ENCODE measurements around the gene UBAC1.
A peak's percentile ranks its signal among the peaks of the same experiment; 100 is the strongest.
"Not testable (repeated sequence)": the region's sequence is repeated elsewhere in the genome, so short reads cannot be mapped to it uniquely, and the experiment has no call there.

UBAC1 gene

DNA sequence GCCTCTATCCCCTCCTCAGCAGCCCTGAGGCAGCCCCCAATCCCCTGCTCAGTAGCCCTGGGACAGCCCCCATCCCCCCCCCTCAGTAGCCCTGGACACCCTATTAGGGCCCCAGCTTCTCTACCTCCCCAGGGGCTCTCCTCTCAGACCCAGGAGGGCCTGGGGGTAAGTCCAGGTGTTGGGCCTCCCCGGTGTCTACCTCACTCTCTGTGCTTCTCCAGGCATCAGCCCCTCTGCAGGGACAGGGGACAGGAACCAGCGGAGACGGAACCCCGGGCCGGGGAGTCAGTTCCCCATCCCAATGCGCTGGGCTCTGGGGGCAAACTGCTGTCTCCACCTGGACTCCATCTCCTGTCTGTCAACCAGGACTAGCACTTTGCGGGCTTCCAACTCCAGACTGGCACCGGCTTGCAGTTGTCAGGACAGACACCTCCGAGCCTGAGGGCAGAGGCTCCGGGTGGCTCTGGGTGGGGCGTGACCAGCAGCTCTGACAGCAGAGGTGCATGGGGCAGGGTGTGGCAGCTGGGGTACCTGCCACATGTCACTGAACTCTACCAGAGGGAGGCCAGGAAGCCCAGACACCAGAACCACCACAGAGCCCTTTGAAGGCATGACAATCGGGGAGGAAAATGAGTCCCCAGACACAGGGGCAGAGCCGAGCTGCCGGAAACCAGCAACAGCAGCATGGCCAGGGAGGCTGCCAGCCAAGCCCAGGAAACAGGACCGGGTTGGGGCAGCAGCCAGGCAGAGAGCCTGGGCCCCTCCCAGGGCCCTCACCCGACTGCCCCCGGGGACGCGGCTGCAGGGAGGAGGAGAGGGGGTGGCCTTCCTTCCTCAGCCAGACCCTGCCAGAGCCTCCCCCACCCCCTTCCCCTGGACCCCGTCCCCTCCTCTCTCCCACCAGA is 17.7 kb upstream of the UBAC1 start:
- no peak for DNase-seq (ENCODE audit: low spot score)

DNA sequence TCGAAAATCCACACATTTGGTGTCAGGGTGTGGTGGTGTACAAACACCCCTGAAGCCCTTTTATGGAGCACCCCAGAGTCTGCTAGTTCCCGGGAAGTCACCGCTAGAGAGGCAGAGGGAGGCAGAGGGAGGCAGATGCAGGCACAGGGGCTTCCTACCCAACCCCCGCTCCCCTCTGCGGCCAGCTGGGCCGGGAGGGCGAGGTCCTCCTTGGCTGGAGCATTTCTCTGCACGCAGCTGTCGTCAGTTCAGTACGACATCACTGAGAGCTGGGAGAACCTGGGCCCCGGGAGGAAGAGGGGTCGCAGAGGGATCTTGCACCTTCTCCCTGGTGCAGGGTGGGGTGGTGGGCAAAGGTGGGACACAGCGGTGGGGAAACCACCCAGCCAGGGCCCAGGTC is 15.8 kb upstream of the UBAC1 start:
- DNase-seq (ENCODE audit: low spot score): no peak

GRCh38 chr9:135976531-135976930 is 15.4 kb upstream of the UBAC1 start:
- no peak for DNase-seq (ENCODE audit: low spot score)

DNA sequence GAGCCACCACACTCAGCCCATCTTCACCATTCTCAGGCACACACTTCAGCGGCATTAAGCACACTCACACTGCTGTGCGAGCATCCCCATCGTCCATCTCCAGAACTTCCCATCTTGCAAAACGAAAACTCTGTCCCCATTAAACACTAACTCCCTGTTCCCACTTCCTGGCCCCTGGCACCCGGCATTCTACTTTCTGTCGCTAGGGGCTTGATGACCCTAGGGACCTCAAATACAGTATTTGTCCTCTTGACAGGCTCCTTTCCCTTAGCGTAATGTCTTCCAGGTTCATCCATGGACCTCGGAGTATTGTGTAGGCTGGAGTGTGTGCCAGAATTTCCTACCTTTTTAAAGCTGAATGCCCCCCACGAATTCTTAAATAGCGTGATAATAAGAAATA is 14.7 kb upstream of the UBAC1 start:
- DNase-seq (ENCODE audit: low spot score): no peak

DNA sequence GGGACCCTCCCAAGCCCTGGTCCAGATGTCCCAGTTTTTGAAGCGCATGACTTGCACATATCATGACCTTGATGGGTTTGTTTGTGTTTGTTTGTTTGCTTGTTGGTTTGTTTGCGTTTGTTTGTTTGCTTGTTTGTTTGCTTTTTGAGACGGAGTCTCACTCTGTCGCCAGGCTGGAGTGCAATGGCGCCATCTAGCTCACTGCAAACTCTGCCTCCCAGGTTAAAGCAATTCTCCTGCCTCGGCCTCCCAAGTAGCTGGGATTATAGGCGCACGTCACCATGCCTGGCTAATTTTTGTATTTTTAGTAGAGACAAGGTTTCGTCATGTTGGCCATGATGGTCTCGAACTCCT is 13.0 kb upstream of the UBAC1 start:
- no peak for DNase-seq (ENCODE audit: low spot score)

DNA sequence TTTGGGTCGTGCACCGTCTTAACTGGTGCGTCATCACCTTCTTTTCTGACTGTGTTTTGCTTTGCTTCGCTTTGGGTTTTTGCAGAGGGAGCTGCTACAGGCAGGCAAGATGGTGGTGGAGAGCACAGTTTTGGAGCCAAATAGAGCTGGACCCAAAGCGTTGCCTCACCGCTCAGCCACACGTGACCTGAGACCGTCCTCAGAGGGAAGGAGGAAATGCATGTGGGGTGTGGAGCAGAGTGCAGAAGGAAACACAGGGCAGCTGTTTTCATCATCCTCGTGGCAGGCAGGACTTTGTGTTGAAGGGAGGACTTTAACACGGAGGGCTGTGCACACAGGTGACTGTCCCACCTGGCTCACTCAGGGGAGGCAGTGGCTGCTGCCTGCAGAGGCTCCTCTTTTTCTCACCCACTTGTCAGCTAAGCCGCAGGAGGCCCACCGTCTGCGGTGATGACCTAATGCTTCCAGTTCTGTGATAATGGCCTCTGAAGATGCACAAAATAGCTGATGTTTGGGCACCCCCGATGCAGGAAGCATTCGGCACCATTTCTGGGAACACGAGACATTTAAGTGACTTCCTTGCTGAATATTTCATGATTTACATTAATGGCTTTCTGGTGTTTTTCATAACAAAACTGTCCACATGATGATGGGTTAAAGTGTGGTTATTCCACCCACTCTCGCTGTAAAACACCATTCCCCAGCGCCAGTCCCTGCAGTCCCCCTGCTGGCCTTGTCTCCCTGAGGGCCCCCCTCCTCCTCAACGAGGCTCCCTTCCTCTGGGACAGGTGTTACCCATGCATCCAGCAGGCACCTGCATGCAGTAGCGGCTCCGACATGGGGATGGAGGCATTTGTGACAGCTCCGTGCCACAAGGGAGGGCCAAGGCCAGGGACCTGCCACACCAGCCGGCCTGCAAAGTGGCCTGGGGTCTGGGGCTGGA is 12.4 kb upstream of the UBAC1 start:
- no peak for DNase-seq (ENCODE audit: low spot score)

GRCh38 chr9:135971892-135972291 is 10.7 kb upstream of the UBAC1 start:
- peak; percentile 75 for DNase-seq (ENCODE audit: low spot score)

GRCh38 chr9:135971111-135971766 is 10.1 kb upstream of the UBAC1 start:
- DNase-seq (ENCODE audit: low spot score): no peak

- DNase-seq (ENCODE audit: low spot score): no peak
These were observed 9.1 kb upstream of the UBAC1 start for GRCh38 chr9:135970128-135970815.

DNA sequence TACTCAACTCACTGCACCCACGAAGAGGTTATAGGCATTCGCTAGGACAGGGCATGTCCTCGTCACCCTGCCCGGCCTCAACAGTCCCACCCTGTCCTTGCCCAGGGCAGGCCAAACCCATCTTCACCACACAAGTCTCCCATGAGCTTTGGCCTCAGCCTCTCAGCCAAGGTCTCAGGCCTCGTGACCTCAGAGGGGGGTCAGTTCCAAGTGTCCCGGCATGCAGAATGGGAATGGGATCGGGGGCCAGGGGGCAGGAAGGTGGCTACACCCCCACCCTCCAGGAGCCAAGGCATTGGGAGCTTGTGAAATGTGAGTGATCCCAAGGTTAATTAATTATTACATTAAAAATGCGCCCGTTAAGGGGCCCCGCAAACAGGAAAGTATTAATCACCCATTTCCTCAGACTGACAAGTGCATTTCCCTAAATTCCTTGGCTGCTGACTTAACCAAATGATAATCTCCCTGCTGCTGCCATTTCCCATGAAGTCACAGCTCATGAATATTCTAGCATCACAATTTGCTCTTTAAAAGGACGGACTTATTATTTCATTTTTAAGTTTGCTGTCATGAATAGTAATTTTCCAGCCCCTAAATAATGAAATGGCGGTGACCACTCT is 8.0 kb upstream of the UBAC1 start:
- peak; percentile 70 for DNase-seq (ENCODE audit: low spot score)

DNA sequence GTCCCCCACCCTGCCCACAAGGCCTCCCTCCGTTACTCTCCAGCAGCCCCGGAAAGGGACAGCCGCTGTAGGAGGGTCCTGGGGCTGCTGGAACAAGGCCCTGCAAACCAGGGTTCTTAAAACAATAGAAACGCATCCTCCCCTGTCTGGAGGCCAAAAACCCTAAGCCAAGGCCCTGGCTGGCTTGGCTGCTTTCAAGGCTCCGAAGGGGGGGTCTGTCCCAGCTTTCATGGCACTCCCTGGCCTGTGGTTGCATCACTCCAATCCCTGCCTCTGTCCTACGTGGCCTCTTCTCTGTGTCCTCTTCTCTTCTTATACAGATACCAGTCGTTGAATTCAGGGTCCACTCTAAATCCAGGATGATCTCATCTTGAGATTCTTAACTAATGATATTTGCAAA is 7.4 kb upstream of the UBAC1 start:
- no peak for DNase-seq (ENCODE audit: low spot score)

DNA sequence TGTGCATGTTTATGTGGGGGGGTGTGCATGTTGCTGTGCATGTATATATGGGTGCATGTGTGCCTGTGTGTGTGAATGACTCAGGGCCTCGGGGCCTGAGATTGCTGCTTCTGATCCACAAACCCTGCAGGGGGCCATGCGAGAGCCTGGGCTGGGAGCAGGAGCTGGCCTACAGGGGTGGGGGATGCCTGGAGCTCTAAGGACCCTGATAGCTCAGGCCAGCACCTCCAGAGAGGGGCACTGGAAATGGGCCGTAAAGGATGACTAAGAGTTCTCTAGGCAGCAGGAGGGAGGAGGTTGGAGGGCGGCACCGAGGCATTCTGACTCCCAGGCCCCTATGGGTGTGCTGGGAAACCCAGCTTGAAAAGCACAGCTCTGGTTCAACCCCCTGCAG is 6.9 kb upstream of the UBAC1 start:
- no peak for DNase-seq (ENCODE audit: low spot score)

- not testable (repeated sequence) for DNase-seq (ENCODE audit: low spot score)
These were observed 5.7 kb upstream of the UBAC1 start for GRCh38 chr9:135966916-135967260.

GRCh38 chr9:135965124-135965756 is 4.1 kb upstream of the UBAC1 start:
- DNase-seq (ENCODE audit: low spot score): no peak

DNA sequence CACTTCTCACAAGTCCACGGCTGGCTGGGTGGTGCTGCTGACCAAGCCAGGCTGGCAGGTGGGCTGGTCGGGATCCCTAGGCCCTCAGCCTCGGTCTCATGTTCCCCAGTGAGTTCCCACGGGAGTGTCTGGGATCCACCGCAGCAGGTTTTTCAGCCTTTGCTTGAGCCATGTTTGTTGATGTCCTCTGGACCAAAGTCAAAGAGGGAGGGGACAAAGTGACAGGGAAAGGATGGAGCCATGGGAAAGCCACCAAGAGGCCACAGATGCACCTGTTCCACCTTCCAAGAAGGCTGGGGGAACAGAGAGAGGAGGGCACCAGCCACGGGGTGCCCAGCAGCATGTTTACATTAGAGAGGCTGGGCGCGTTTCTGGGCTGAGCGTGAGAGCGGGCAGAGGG is 2.8 kb upstream of the UBAC1 start:
- DNase-seq (ENCODE audit: low spot score): no peak

DNA sequence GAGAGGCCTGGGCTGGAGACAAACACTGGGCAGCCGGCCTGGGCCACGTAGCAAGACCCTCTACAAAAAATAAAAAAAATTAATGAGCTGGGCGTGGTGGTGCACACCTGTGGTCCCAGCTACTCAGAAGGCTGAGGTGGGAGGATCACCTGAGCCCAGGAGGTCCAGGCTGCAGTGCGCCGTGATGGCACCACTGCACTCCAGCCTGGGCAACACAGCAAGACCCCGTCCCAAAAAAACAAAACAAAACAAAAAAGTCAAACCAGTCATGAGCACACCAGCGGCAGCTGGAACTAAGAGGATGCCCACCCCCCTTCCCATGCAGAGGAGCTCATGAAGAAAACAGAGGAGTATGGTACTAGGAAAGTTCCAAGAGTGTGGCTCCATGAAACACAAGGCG is 2.2 kb upstream of the UBAC1 start:
- no peak for DNase-seq (ENCODE audit: low spot score)

GRCh38 chr9:135962696-135963307 is 1.6 kb upstream of the UBAC1 start:
- no peak for DNase-seq (ENCODE audit: low spot score)

GRCh38 chr9:135961811-135962695 is 880 bp upstream of the UBAC1 start:
- no peak for DNase-seq (ENCODE audit: low spot score)

DNA sequence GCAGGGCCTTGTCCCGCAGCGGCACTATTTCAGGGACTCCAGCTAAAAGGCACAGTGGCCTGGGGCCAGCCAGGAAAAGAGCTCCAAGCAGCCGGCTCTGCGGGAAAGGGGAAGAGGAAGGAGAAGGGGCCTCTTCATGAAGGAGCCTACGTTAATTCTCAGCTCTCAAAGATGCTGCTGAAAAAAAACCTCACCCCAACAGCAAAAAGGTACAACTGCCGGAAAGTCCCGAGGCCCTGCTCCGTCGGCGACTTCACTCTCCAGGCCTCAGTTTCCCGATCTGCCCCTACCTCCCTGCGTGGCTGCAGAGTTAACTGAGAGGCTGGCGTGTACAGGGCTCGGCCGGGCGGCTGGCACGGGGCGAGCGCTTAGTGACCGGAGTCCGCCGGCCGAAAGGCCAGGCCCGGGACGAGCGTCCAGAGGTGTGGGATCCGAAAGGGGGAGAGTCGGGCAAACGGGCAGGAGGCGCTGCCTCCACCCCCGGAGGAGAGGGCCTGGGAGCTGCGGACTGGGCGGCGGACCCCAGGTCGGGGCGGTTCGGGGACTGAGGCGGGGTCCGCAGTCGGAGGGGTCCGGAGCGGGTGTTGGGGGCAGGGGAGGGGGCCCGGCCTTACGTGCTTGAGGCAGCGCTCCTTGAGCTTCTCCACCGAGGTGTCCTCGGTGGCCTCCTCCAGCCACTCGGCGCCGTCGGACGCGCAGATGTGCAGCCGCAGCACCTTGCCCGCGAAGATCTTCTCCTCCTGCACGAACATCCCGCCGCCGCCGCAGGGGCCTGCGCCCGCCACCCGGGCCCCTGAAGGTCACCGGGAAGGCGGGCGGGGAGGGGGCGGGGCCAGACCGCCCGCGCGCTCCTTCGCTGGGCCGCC is 529 bp downstream of the UBAC1 start:
- DNase-seq (ENCODE audit: low spot score): peak; percentile 25

Measured in kidney tubule cell (primary cell).